ENCODE results near the gene SLC12A8.

GRCh38 chr3:125179143-125179883 is 33.2 kb downstream of the SLC12A8 start:
- TF ChIP-seq GATA3 (IDR thresholded peaks at IDR 0.05; ENCODE audit: low read depth, low read length): no peak
- no peak for TF ChIP-seq GATA2 (IDR thresholded peaks at IDR 0.05; ENCODE audit: low read depth, low read length)
